ENCODE results near the gene DRD2. TPM values are rescaled to one million over a fixed set of nuclear protein-coding genes. Genes with fewer than 3 reads are reported as not detected.
"Not testable (repeated sequence)": the region's sequence is repeated elsewhere in the genome, so short reads cannot be mapped to it uniquely, and the experiment has no call there.

The DRD2 gene
- total RNA-seq, result not detected
- polyA plus RNA-seq, result not detected
- long read RNA-seq, donor 1, result 0 reads
- long read RNA-seq, donor 2, result 0 reads

- no peaks in the 10 kb centered on the region for H3K9me3 ChIP-seq
- H3K4me1 ChIP-seq, result peaks cover 4 to 14% (median 8%) of the 10 kb centered on the region in 6 donors
- H3K27me3 ChIP-seq (replicated peaks in 1 of 7), result peaks cover 0 to 97% (median 49%) of the 10 kb centered on the region in 7 donors
- no peaks in the 10 kb centered on the region for H3K36me3 ChIP-seq
- WGBS, 5 donors, result 3 to 13% (median 4%) methylated on average over 19 to 65 of the region's 65 CpGs
- TF ChIP-seq, protein P1, sequence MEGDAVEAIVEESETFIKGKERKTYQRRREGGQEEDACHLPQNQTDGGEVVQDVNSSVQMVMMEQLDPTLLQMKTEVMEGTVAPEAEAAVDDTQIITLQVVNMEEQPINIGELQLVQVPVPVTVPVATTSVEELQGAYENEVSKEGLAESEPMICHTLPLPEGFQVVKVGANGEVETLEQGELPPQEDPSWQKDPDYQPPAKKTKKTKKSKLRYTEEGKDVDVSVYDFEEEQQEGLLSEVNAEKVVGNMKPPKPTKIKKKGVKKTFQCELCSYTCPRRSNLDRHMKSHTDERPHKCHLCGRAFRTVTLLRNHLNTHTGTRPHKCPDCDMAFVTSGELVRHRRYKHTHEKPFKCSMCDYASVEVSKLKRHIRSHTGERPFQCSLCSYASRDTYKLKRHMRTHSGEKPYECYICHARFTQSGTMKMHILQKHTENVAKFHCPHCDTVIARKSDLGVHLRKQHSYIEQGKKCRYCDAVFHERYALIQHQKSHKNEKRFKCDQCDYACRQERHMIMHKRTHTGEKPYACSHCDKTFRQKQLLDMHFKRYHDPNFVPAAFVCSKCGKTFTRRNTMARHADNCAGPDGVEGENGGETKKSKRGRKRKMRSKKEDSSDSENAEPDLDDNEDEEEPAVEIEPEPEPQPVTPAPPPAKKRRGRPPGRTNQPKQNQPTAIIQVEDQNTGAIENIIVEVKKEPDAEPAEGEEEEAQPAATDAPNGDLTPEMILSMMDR (IDR thresholded peaks at IDR 0.05 in 8 of 11, conservative IDR thresholded peaks at IDR 0.05 in 3 of 11), result no peak
- TF ChIP-seq POLR2A (IDR thresholded peaks at IDR 0.05), result no peak
- TF ChIP-seq POLR2AphosphoS5 (IDR thresholded peaks at IDR 0.05), result no peak
- no peak within 1 kb of the TSS for H3K27ac ChIP-seq
- H3K4me3 ChIP-seq, result peak within 1 kb of the TSS in 1 of 8 donors; percentile 39
- intact Hi-C loops (cut with DNase I; ENCODE audit: low total_unique reads), result no loop called here
- no peak for DNase-seq
Observed at GRCh38 chr11:113475160-113475761, at the start of gene DRD2. TSS of gene DRD2 (minus strand) at chr11:113475398. CDS start at chr11:113424651, 50,747 bp downstream.

DNA sequence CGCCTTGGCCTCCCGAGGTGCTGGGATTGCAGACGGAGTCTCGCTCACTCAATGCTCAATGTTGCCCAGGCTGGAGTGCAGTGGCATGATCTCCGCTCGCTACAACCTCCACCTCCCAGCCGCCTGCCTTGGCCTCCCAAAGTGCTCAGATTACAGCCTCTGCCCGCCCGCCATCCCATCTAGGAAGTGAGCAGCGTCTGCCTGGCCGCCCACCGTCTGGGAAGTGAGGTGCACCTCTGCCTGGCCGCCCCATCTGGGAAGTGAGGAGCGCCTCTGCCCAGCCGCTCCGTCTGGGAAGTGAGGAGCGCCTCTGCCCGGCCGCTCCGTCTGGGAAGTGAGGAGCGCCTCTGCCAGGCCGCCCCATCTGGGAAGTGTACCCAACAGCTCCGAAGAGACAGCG lies 48.7 kb upstream of the DRD2 start:
- WGBS, 5 donors, result 91 to 95% (median 93%) methylated on average over 21 to 24 of the region's 24 CpGs
- DNase-seq; H3K36me3 ChIP-seq; H3K4me1 ChIP-seq; H3K27ac ChIP-seq; intact Hi-C loops (cut with DNase I; ENCODE audit: low total_unique reads); H3K9me3 ChIP-seq; H3K4me3 ChIP-seq: not testable (repeated sequence)
- H3K27me3 ChIP-seq (replicated peaks in 1 of 7), result peaks cover 0 to 25% (median 0%) of the 10 kb centered on the region in 7 donors

DNA sequence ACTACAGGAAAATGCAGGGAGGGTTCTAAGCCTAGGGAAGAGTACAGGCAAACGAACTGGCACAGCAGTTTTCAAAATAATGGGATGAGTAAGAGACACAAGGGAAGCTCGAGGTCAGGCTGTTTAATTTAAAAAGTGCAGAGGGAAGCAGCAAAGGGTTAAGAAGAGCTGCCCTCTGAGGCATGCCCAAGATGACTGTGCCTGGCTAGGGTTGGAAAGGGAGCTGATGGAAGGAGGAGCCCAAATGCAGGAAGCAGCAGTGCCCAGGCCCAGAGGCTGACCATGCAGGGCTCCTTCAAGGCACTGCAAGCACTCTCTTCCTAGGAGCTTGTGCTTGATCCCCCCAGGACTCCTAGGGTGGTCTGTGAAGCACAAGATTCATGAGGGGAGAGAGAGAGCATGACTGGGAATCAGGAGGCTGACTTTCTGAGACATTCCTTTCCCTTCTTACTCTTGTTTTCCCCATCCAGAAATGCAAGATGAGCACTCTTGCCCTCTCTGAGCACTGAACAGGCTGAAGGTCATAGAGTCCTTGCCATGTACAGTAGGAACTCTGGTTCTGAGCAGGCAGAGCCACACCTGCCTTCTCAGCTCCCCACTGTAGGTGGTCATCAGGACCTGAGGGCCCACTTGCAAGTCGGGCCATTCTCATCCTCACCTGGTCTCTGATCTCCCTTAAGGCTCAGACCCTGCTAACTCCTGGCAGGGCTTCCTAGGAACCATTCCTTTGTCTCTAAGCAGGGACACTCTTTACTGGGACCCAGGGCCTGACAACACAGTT lies 46.7 kb upstream of the DRD2 start:
- TF ChIP-seq, protein P1 (IDR thresholded peaks at IDR 0.05 in 8 of 11, conservative IDR thresholded peaks at IDR 0.05 in 3 of 11), result no peak
- TF ChIP-seq POLR2A (IDR thresholded peaks at IDR 0.05) (no peak), POLR2AphosphoS5 (IDR thresholded peaks at IDR 0.05) (no peak)
- DNase-seq, result no peak
- Histone ChIP-seq H3K9me3 (no peaks in the 10 kb centered on the region), H3K27ac (no peak overlapping the region), H3K36me3 (no peaks in the 10 kb centered on the region), H3K4me3 (no peak overlapping the region), H3K27me3 (replicated peaks in 1 of 7) (peaks cover 0 to 25% (median 0%) of the 10 kb centered on the region in 7 donors), H3K4me1 (no peaks in the 10 kb centered on the region)
- intact Hi-C loops (cut with DNase I; ENCODE audit: low total_unique reads), result no loop called here
- WGBS, 5 donors, result 44 to 55% (median 47%) methylated on average over 3 of the region's 3 CpGs

- Histone ChIP-seq H3K4me3 (no peak overlapping the region), H3K9me3 (no peaks in the 10 kb centered on the region), H3K36me3 (no peaks in the 10 kb centered on the region), H3K27ac (no peak overlapping the region), H3K27me3 (replicated peaks in 1 of 7) (peaks cover 0 to 31% (median 0%) of the 10 kb centered on the region in 7 donors), H3K4me1 (no peaks in the 10 kb centered on the region)
- 45 to 57% (median 50%) methylated on average over 4 of the region's 4 CpGs for WGBS, 5 donors
- intact Hi-C loops (cut with DNase I; ENCODE audit: low total_unique reads), result no loop called here
- TF ChIP-seq, protein P1 (IDR thresholded peaks at IDR 0.05 in 8 of 11, conservative IDR thresholded peaks at IDR 0.05 in 3 of 11), result no peak
- TF ChIP-seq POLR2A (IDR thresholded peaks at IDR 0.05), result no peak
- TF ChIP-seq POLR2AphosphoS5 (IDR thresholded peaks at IDR 0.05), result no peak
- DNase-seq, result no peak
Observed at GRCh38 chr11:113519989-113520613, 44.9 kb upstream of the DRD2 start.

Measured in spleen (tissue), 13 donors.